Measurements from ENCODE around the gene THOC6. TPM values are rescaled to one million over a fixed set of nuclear protein-coding genes. Genes with fewer than 3 reads are reported as not detected.
A peak's percentile ranks its signal among the peaks of the same experiment; 100 is the strongest.

THOC6 gene
- total and polyA plus RNA-seq, 9 of the 15 experiments (the other 6 are each of a cell fraction or from before 2014, with no cell fraction given) = 2.5 to 65.4 (median 42.3) TPM

- TF ChIP-seq CHAMP1 (IDR thresholded peaks at IDR 0.05) (no peak), SRSF9 (IDR thresholded peaks at IDR 0.05; ENCODE audit: borderline replicate concordance, low read depth, low read length) (no peak), JUN (IDR thresholded peaks at IDR 0.05; ENCODE audit: borderline replicate concordance, low read depth, low read length) (no peak), JUN (CRISPR knock-in tag; IDR thresholded peaks at IDR 0.05; ENCODE audit: borderline replicate concordance) (no peak), POLR2AphosphoS5 (IDR thresholded peaks at IDR 0.05; ENCODE audit: control insufficient read depth, insufficient read depth, low read depth, low read length) (0 out of 2 replicates have a peak, but pooled peaks have one; percentile 41), TBP (optimal IDR thresholded peaks at IDR 0.05; ENCODE audit: low read depth, low read length) (peak; percentile 35), HDAC1 (IDR thresholded peaks at IDR 0.05) (peak in 1 of 2 experiments; percentile 20; a peak in 1 of 4 replicates), ZNF3 (CRISPR knock-in tag; IDR thresholded peaks at IDR 0.05) (no peak), ZBTB7A (IDR thresholded peaks at IDR 0.05; ENCODE audit: borderline replicate concordance, control insufficient read depth, low read depth, low read length) (peak; percentile 95), KAT8 (IDR thresholded peaks at IDR 0.05; ENCODE audit: low read depth) (no peak), ARID2 (IDR thresholded peaks at IDR 0.05) (0 out of 2 replicates have a peak, but pooled peaks have one; percentile 12), KDM1A (IDR thresholded peaks at IDR 0.05) (no peak), KLF16 (IDR thresholded peaks at IDR 0.05) (0 out of 2 replicates have a peak, but pooled peaks have one; percentile 14), JUND (IDR thresholded peaks at IDR 0.05; ENCODE audit: borderline replicate concordance, low read depth, low read length) (no peak; the same call in 1 of the 2 replicates), JUND (tag; IDR thresholded peaks at IDR 0.05; ENCODE audit: borderline replicate concordance, low read depth, low read length) (no peak), NR3C1 (CRISPR knock-in tag; IDR thresholded peaks at IDR 0.05) (peak; percentile 47; the same call in 1 of the 2 replicates), ZNF143 (CRISPR knock-in tag; IDR thresholded peaks at IDR 0.05) (no peak), ZNF79 (CRISPR knock-in tag; IDR thresholded peaks at IDR 0.05; ENCODE audit: low read depth) (no peak), SMC3 (conservative IDR thresholded peaks at IDR 0.05; ENCODE audit: insufficient read depth, low read depth, low read length) (peak; percentile 86), MCM2 (IDR thresholded peaks at IDR 0.05; ENCODE audit: low read depth) (no peak), KDM5B (IDR thresholded peaks at IDR 0.05; ENCODE audit: insufficient replicate concordance, low read depth, low read length) (no peak), NEUROD1 (IDR thresholded peaks at IDR 0.05; ENCODE audit: borderline replicate concordance, low read depth, low read length, partially characterized antibody) (peak; percentile 37), SOX6 (IDR thresholded peaks at IDR 0.05) (0 out of 2 replicates have a peak, but pooled peaks have one; percentile 40)
- TF ChIP-seq, protein P1, sequence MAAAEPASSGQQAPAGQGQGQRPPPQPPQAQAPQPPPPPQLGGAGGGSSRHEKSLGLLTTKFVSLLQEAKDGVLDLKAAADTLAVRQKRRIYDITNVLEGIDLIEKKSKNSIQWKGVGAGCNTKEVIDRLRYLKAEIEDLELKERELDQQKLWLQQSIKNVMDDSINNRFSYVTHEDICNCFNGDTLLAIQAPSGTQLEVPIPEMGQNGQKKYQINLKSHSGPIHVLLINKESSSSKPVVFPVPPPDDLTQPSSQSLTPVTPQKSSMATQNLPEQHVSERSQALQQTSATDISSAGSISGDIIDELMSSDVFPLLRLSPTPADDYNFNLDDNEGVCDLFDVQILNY (CRISPR knock-in tag; IDR thresholded peaks at IDR 0.05) = no peak
- TF ChIP-seq, protein P2, sequence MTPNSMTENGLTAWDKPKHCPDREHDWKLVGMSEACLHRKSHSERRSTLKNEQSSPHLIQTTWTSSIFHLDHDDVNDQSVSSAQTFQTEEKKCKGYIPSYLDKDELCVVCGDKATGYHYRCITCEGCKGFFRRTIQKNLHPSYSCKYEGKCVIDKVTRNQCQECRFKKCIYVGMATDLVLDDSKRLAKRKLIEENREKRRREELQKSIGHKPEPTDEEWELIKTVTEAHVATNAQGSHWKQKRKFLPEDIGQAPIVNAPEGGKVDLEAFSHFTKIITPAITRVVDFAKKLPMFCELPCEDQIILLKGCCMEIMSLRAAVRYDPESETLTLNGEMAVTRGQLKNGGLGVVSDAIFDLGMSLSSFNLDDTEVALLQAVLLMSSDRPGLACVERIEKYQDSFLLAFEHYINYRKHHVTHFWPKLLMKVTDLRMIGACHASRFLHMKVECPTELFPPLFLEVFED (CRISPR knock-in tag; conservative IDR thresholded peaks at IDR 0.05) = no peak
Observed at GRCh38 chr16:3059041-3059722, 35.3 kb downstream of the THOC6 start (continued).

Data from K562 (cell line).